IPS DF 19.7 (cell line): Measurements from ENCODE around the gene POLR1F.
"Not testable (repeated sequence)": the region's sequence is repeated elsewhere in the genome, so short reads cannot be mapped to it uniquely, and the experiment has no call there.

ENCODE experiments used
- DNase-seq: peaks from one replicate; pipeline ENCODE4 v3.0.0-alpha.2; 2013; ENCODE audit warnings: low read depth, low spot score

POLR1F gene

GRCh38 chr7:19708397-19709248 lies at the start of gene POLR1F:
POLR1F (minus strand) TSS chr7:19709037; CDS start chr7:19709016, 21 bp downstream.
- peak; percentile 74 for DNase-seq

- no peak for DNase-seq
Observed at GRCh38 chr7:19754521-19755116, 45.8 kb upstream of the POLR1F start.

GRCh38 chr7:19752020-19752419 lies 43.2 kb upstream of the POLR1F start:
- no peak for DNase-seq

GRCh38 chr7:19749658-19750057 lies 40.8 kb upstream of the POLR1F start:
- no peak for DNase-seq

- DNase-seq, result no peak
Observed at GRCh38 chr7:19747740-19748339, 39.0 kb upstream of the POLR1F start.

- DNase-seq, result no peak
Observed at GRCh38 chr7:19744075-19744474, 35.2 kb upstream of the POLR1F start.

- no peak for DNase-seq
Observed at GRCh38 chr7:19728716-19729115, 19.9 kb upstream of the POLR1F start.

GRCh38 chr7:19725770-19726169 lies 16.9 kb upstream of the POLR1F start:
- DNase-seq, result no peak

GRCh38 chr7:19715499-19715898 lies 6.7 kb upstream of the POLR1F start:
- no peak for DNase-seq

- DNase-seq, result no peak
Observed at GRCh38 chr7:19713676-19714075, 4.8 kb upstream of the POLR1F start.

GRCh38 chr7:19709249-19709578 lies 377 bp upstream of the POLR1F start:
- DNase-seq, result no peak

GRCh38 chr7:19707240-19707639 lies 1.6 kb downstream of the POLR1F start:
- DNase-seq, result no peak

GRCh38 chr7:19705663-19706062 lies 3.2 kb downstream of the POLR1F start:
- DNase-seq, result no peak

GRCh38 chr7:19701471-19701870 lies 7.4 kb downstream of the POLR1F start:
- no peak for DNase-seq

GRCh38 chr7:19700936-19701335 lies 7.9 kb downstream of the POLR1F start:
- no peak for DNase-seq

- DNase-seq, result no peak
Observed at GRCh38 chr7:19698331-19698730, 10.5 kb downstream of the POLR1F start.

GRCh38 chr7:19696926-19697325 lies 11.9 kb downstream of the POLR1F start:
- no peak for DNase-seq

- DNase-seq, result no peak
Observed at GRCh38 chr7:19692111-19692828, 16.6 kb downstream of the POLR1F start.

- no peak for DNase-seq
Observed at GRCh38 chr7:19690736-19691135, 18.1 kb downstream of the POLR1F start.

GRCh38 chr7:19689130-19689529 lies 19.7 kb downstream of the POLR1F start:
- not testable (repeated sequence) for DNase-seq

GRCh38 chr7:19681596-19681995 lies 27.2 kb downstream of the POLR1F start:
- no peak for DNase-seq

GRCh38 chr7:19677180-19677579 lies 31.7 kb downstream of the POLR1F start:
- DNase-seq, result no peak
